Gastroesophageal sphincter (tissue), 3 donors: ENCODE data around the gene KCNF1.

Experiments used
- EP300 ChIP-seq: sonication (generic); formaldehyde crosslinking; IDR thresholded peaks from one replicate; pipeline ENCODE4 v1.6.1; 2017; ENCODE audit warnings: antibody characterized with exemption, mild to moderate bottlenecking
- POLR2A ChIP-seq, 2 donors: fragments of 450-650 bp; IDR thresholded peaks; one replicate each; pipeline ENCODE4 v1.6.1; 2017; ENCODE audit warnings: antibody characterized with exemption in 2 of 2, mild to moderate bottlenecking in 2 of 2, moderate library complexity in 1 of 2
- POLR2AphosphoS5 ChIP-seq: sonication (generic); formaldehyde crosslinking; IDR thresholded peaks from one replicate; pipeline ENCODE4 v1.6.1; 2017; ENCODE audit warnings: antibody characterized with exemption
- TF ChIP-seq, protein P1 (sequence below), 4 experiments: fragments of 200-600 bp in 2 of 4; fragments of 450-650 bp in 2 of 4; sonication (generic) in 1 of 4; IDR thresholded peaks; one replicate each; pipeline ENCODE4 v1.5.1; 2017 to 2019; ENCODE audit warnings: antibody characterized with exemption in 4 of 4, mild to moderate bottlenecking in 2 of 4, moderate library complexity in 2 of 4

DNA sequence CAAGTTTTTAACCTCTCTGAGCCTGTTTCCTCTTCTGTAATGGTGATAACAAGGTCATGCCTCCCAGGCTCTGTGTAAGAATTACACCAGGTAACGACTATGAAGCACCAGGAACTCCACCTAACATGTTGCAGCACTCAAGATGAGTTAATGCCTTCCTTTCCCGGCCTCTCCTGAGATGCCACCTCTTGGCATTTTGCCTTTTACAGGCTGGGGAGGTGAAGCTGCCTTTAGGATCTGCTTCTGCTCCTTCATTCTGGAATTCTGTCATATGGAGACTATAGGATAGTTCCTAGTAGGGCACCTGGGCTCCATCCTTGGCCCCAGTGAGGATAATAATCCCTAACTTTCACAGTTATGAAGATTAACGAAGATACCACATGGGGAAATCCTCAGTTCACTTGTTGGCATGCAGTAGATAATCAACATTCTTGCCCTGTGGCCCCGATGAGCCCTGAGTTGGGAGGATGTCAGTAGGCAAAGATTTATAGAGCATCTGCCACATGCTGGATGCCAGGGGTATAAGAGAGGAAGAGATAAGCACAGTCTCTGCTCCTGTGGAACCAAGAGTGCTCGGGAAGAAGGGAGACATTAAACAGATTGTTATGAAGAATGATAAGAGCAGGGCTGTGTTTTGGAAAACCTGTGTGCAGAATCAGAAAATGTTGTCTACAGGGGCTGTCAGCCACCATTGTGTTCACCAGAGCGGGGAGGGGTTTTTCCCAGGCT lies 43.9 kb upstream of the KCNF1 start:
- no peak for TF ChIP-seq POLR2A (IDR thresholded peaks at IDR 0.05)
- TF ChIP-seq, protein P1, sequence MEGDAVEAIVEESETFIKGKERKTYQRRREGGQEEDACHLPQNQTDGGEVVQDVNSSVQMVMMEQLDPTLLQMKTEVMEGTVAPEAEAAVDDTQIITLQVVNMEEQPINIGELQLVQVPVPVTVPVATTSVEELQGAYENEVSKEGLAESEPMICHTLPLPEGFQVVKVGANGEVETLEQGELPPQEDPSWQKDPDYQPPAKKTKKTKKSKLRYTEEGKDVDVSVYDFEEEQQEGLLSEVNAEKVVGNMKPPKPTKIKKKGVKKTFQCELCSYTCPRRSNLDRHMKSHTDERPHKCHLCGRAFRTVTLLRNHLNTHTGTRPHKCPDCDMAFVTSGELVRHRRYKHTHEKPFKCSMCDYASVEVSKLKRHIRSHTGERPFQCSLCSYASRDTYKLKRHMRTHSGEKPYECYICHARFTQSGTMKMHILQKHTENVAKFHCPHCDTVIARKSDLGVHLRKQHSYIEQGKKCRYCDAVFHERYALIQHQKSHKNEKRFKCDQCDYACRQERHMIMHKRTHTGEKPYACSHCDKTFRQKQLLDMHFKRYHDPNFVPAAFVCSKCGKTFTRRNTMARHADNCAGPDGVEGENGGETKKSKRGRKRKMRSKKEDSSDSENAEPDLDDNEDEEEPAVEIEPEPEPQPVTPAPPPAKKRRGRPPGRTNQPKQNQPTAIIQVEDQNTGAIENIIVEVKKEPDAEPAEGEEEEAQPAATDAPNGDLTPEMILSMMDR (IDR thresholded peaks at IDR 0.05): no peak
- no peak for TF ChIP-seq EP300
- no peak for TF ChIP-seq POLR2AphosphoS5
